ENCODE data around the gene ODAM.

Gene ODAM

DNA sequence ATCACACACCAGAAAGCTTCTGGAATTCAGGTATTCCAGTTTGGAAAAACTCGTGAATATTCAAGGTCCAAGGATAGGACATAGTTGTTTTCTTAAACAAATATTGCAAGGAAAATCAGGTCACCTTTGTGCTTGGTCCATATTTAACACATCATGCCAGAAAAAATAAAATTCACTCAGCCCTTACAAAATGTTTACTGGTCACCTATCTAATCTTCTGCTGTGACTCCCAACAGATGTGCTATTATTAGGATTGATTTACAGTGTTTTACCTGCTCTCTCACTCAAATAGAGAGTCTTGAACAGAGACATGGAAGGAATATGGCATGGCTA is 56.4 kb downstream of the ODAM start:
- TF ChIP-seq, protein P1, sequence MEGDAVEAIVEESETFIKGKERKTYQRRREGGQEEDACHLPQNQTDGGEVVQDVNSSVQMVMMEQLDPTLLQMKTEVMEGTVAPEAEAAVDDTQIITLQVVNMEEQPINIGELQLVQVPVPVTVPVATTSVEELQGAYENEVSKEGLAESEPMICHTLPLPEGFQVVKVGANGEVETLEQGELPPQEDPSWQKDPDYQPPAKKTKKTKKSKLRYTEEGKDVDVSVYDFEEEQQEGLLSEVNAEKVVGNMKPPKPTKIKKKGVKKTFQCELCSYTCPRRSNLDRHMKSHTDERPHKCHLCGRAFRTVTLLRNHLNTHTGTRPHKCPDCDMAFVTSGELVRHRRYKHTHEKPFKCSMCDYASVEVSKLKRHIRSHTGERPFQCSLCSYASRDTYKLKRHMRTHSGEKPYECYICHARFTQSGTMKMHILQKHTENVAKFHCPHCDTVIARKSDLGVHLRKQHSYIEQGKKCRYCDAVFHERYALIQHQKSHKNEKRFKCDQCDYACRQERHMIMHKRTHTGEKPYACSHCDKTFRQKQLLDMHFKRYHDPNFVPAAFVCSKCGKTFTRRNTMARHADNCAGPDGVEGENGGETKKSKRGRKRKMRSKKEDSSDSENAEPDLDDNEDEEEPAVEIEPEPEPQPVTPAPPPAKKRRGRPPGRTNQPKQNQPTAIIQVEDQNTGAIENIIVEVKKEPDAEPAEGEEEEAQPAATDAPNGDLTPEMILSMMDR (IDR thresholded peaks at IDR 0.05; ENCODE audit: extremely low read depth, missing control alignments): no peak
- no peak for DNase-seq (ENCODE audit: low spot score)

All from GM20000 (cell line).